Glomerular endothelial cell (primary cell): Measurements from ENCODE around the gene AGPAT3. TPM values are rescaled to one million over a fixed set of nuclear protein-coding genes. Genes with fewer than 3 reads are reported as not detected.

Experiments used
- DNase-seq: peaks from one replicate; pipeline ENCODE4 v3.0.0-alpha.2; 2011; ENCODE audit warnings: low read depth, low spot score; ENCODE audit errors: extremely low read depth
- total RNA-seq: library from RNA; depleted of rRNA; stranded (reverse); fragments of >200 nt; gene quantifications from 2 replicates; pipeline ENCODE4 v1.2.3, GENCODE V29; 2015

Gene AGPAT3
- total RNA-seq, 1 donor from 2014 or later, result 60.0 TPM

- DNase-seq, result no peak
Observed at GRCh38 chr21:43921571-43921978, 56.6 kb downstream of the AGPAT3 start.

DNA sequence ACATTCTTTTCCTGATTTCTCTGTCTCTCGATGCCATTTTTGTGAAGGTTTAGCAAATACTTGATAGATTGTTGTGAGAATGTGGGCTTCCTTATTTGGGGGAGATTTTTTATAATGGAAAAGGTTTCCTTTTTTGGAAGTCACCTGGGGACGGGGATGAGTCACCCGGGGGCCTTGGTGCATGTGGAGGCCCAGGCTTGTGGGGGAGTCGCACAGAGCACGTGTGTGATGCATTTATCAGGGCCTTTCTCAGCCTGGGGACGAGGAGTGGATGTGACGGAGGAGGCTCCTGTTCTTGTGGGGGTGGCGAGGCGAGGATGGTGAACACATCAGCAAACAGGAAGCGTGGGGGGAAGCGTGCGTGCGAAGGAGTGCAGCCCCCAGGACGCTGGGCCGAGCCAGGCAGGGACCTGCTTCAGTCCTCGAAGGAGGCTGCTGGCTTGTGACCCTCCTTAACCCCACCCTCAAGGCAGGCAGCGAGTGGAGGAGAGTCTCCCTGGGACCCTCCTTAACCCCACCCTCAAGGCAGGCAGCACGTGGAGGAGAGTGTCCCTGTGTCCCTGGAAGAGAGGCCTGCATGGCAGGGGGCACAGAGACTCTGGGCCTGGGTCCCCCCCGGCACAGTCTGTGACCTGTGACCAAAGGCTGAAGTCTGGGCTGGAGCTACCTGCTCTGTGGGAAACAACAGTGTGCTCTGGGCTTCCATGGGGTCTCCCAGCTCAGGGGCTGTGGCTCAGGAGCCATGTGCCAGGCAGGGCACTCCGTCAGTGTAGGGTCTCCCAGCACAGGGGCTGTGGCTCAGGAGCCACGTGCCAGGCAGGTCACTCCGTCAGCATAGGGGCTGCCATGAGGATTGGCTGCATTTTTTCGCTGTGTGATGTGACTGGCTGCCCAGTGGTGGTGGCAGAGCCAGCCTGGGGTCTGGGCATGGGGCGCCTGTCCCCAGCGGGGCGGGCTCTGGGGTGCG is 57.2 kb downstream of the AGPAT3 start:
- no peak for DNase-seq

DNA sequence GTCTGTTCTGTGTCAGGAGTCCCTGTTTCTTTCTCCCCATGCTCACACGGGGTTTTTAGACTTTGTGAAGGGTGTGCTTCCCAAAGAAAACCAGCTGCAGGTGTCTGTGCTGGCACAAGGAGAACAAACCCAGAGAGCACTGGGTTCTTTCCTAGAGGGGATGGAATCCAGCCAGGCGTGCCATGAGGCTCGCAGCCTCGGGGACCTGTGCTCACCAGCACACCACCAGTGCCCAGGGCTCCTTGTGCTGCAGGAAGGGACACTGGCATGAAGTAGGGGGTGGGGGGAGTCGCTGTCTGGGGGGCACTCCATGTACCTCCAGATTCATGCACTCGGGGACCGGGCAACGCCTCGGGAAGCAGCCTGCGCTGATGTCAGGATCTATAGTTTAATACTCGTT is 57.9 kb downstream of the AGPAT3 start:
- no peak for DNase-seq

DNA sequence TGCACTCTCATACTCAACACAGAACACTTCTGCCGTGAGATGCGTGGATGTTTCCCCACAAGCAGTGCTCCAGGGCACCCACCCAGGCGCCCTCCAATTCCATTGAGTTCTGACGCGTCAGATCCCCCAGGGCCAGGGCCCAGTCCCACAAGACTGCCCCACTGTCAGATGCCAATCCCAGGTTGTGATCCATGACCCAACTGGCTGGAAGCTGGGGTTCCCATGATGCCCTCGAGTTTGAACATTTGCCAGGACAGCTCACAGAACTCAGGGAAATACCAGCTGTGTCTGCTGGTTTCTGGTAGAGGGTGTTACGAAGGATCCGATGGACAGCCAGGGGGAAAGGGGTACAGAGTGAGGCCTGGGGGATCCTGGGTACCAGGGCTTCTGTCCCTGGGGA is 58.4 kb downstream of the AGPAT3 start:
- no peak for DNase-seq

DNA sequence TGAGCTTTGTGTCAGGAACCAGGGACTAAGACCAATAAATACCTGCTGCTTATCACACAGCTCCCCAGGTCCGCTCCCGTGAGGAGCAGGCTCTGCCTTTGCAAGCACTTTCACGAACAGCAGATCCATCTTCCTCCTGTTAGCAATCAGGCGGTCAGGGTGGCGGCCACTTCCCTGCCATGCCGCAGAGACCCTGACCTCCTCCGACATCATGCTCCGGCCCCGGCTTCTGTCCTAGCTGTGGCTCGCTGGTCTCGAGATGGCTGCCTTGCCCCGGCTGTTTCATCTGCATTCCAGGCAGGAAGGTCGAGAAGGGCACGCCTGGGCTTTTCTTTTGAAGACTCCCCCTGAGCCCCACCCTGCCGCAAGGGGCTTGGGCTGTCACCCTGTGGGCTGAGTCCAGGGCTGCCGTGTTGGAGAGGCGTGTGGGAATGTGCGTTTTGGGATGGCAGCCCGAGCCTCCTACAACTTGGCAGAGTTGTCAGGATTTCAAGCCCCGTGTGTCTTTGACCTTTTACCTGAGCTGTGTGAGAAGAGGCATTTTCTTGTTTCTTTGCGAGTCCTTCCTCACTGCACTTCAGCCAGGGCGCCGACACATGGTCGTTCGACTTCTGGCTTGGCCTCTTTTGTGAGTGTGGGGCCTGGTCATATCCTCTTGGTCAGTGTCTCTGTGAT is 59.5 kb downstream of the AGPAT3 start:
- no peak for DNase-seq

GRCh38 chr21:43925096-43925481 is 60.1 kb downstream of the AGPAT3 start:
- DNase-seq, result no peak

DNA sequence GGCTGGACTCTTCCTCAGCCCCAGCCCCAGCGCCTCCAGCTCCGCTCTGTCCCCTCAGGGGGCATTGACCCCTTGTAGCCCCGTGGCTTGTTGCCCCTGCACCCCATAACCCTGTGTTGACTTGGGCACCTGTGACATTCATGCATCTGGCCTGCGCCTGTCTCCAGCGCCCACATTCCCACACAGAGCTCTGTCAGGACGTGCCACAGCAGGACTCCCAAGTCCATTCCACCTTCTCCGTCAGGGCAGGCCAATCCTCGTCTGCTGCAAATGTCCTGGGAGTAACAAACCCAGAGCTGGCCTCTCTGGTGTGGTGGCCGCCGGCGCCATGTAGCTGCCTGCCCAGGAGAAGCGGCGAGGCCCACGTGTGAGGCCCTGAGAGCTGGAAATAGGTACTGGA is 60.6 kb downstream of the AGPAT3 start:
- no peak for DNase-seq

DNA sequence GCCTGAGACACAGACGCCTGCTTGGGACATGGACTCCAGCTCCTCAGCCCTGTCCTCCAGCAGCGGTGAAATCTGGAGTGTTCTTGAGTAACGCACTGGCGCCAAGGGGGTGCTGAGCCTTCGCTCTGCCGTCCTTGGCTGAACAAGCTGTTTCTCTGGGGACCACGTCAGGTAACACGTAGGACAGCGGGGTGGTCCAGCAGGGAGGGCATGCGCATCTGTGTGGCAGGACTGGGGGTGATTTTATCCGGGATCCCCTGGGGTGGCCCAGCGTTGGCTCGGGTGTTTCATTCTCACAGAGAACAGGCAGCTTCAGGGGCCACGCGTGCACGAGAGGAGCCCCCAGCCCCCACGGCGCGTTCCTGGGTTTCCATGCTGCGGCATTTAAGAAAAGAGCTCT is 61.2 kb downstream of the AGPAT3 start:
- no peak for DNase-seq

- no peak for DNase-seq
Observed at GRCh38 chr21:43927591-43928221, 62.7 kb downstream of the AGPAT3 start.

DNA sequence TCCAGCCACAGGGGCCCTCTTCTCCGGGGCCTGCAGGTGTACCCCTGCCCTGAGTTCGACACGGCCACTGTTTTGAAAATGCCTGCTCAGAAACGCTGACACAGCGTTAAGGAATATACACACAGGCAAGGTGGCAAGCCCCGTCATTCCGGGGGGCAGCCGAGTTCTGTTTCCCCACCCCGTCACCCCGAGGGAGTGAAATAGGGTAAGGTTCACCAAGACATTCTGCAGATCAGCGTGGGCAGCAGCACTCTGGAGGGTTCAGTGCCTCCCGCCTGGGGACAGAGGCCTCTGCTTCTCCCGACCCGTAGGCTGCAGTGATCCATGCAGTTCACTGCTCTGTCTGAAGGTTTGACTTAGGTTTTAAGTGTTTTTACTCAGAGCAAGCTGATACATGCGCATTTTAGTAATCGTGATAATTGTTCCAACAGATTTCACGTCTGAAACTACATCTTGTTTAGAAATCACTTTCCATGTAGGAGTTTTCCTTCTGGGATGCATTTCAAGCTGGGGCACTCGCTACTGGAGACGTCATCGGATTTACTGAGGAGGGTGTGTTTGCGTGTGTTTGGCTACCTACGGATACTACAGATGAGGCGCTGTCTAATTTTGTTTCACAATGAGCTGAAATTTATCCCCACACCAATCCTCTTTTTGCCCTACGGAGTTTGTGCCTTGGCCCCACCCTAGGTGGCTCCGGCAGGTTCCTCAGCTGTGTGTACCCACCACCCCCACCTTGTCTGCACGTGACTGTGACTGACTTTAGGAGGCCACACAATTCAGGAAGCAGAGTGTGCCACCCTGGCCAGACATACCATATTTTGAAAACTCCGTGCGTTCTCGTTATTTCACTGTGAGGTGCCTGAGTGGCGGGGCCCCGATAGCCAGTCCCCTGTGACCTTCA is 63.5 kb downstream of the AGPAT3 start:
- DNase-seq, result no peak

GRCh38 chr21:43929217-43929971 is 64.4 kb downstream of the AGPAT3 start:
- no peak for DNase-seq

GRCh38 chr21:43930074-43930847 is 65.2 kb downstream of the AGPAT3 start:
- DNase-seq, result no peak

DNA sequence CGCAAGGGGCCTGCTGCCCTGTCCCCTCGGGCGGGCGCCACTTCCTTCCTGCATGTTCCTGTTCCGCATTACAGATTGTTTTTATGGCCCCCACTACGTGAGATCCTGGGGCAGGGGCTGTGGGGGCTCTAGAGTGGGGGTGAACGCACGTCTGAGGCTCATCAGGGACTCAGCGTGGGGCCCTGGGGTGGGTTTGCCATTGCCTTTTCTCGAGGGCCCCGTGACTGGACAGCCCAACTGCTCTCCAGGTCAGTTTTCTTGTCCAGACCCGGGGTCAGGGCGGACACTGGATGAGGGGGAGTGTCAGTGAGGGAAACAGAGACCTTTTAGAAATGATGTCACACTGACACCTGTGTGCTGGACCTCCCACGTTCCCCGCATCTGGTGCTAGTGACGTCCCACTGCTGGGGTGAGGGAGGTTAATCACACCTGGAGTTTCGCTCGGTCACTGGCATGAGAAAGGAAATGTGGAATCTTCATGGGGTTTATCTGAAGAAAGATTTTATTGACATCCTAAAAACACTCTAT is 65.9 kb downstream of the AGPAT3 start:
- no peak for DNase-seq

DNA sequence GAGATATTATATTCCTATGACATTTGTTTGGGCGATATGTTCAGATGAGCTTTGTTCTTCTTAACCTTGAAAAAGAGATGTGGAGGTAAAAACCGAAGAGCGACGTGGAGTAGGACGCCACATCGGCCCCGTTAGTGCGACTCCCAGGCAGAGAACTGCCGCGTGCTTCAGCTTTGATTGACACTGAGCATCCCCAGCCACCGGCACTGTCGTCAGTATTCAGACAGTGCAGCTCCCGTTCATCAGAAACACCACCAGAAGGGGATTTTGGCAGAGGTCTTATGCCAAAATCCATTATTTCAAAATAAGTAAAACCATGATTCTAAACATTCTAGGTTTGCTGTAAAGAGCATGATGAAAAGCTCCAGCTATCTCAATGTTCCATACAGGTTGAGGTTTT is 66.5 kb downstream of the AGPAT3 start:
- no peak for DNase-seq

GRCh38 chr21:43932005-43932404 is 67.0 kb downstream of the AGPAT3 start:
- DNase-seq, result no peak

GRCh38 chr21:43933199-43933598 is 68.2 kb downstream of the AGPAT3 start:
- no peak for DNase-seq

GRCh38 chr21:43933680-43934079 is 68.7 kb downstream of the AGPAT3 start:
- no peak for DNase-seq

GRCh38 chr21:43934116-43934515 is 69.1 kb downstream of the AGPAT3 start:
- DNase-seq, result no peak
